Central memory CD8-positive, alpha-beta T cell (primary cell): ENCODE measurements around the gene ERBB2.
A peak's percentile ranks its signal among the peaks of the same experiment; 100 is the strongest.
"Not testable (repeated sequence)": the region's sequence is repeated elsewhere in the genome, so short reads cannot be mapped to it uniquely, and the experiment has no call there.

Source experiments
- ATAC-seq: fragments of 150-1000 bp; cut with Tn5 transposase; replicated peaks from 2 replicates; pipeline ENCODE4 v1.10.0; 2022; ENCODE audit warnings: mild to moderate bottlenecking, moderate FRiP score, moderate number of reproducible peaks; ENCODE audit not compliant: poor library complexity, severe bottlenecking; ENCODE audit errors: extremely low read depth
- DNase-seq, 2 donors: peaks; one replicate each; pipeline ENCODE4 v3.0.0; 2021; ENCODE audit warnings: low spot score in 2 of 2
- H3K27ac Mint-ChIP-seq: one replicate; pipeline ENCODE4 v1.8.0; 2022; ENCODE audit warnings: low read depth, mild to moderate bottlenecking, moderate library complexity, mixed read lengths
- H3K27me3 Mint-ChIP-seq: one replicate; pipeline ENCODE4 v1.8.0; 2022; ENCODE audit warnings: mixed read lengths
- H3K36me3 Mint-ChIP-seq: one replicate; pipeline ENCODE4 v1.8.0; 2022; ENCODE audit warnings: mild to moderate bottlenecking, moderate library complexity, mixed read lengths; ENCODE audit not compliant: insufficient read depth
- H3K4me1 Mint-ChIP-seq: one replicate; pipeline ENCODE4 v1.8.0; 2022; ENCODE audit warnings: mixed read lengths
- H3K4me3 Mint-ChIP-seq: one replicate; pipeline ENCODE4 v1.8.0; 2022; ENCODE audit warnings: mild to moderate bottlenecking, moderate library complexity, mixed read lengths
- H3K9me3 Mint-ChIP-seq: one replicate; pipeline ENCODE4 v1.8.0; 2022; ENCODE audit warnings: mixed read lengths

ERBB2 gene

DNA sequence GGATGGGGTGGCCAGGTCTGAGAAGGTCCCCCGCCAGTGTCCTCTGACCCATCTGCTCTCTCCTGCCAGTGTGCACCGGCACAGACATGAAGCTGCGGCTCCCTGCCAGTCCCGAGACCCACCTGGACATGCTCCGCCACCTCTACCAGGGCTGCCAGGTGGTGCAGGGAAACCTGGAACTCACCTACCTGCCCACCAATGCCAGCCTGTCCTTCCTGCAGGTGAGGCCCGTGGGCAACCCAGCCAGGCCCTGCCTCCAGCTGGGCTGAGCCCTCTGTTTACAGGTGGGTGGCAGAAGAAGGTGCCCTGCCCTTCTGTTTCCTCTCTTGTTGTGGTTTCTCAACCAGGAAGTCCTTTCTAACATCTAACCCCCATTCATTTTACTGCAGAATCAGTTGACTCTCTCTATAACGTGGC is 7.1 kb downstream of the ERBB2 start:
- ATAC-seq (no peak), DNase-seq (no peak)
- no peaks in the 10 kb centered on the region for H3K36me3 Mint-ChIP-seq
- H3K4me1 Mint-ChIP-seq, result peaks cover 14% of the 10 kb centered on the region
- H3K4me3 Mint-ChIP-seq, result peak overlapping the region; percentile 44
- no peak overlapping the region for H3K27ac Mint-ChIP-seq
- no peaks in the 10 kb centered on the region for H3K9me3 Mint-ChIP-seq
- H3K27me3 Mint-ChIP-seq, result peaks cover 1% of the 10 kb centered on the region

DNA sequence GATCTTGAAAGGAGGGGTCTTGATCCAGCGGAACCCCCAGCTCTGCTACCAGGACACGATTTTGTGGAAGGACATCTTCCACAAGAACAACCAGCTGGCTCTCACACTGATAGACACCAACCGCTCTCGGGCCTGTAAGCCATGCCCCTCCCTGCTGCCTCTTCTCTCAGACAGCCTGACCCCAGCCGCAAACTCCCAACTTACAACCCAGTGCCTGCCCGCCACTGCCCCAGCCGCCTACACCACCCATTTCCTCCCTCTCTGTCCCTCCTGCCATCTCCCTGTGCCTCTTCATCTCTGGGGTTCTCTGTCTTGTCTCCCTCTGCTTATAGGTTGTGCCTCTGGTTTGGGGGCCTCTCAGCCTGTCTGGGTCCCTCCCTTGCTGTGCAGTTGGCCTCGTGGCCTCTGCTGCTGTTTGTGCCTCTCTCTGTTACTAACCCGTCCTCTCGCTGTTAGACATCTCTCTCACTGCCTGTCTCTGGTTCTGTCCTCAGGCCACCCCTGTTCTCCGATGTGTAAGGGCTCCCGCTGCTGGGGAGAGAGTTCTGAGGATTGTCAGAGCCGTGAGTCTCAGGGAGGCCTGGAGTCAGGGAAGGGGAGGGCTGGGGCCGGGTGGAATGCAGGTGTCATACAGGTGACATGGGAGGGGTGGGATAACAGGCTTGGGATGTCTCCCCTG is 9.6 kb downstream of the ERBB2 start:
- peak overlapping the region; percentile 68 for H3K27ac Mint-ChIP-seq
- no peak overlapping the region for H3K4me3 Mint-ChIP-seq
- H3K27me3 Mint-ChIP-seq, result no peaks in the 10 kb centered on the region
- peaks cover 14% of the 10 kb centered on the region for H3K4me1 Mint-ChIP-seq
- DNase-seq, result no peak
- H3K9me3 Mint-ChIP-seq, result no peaks in the 10 kb centered on the region
- ATAC-seq, result no peak
- no peaks in the 10 kb centered on the region for H3K36me3 Mint-ChIP-seq

DNA sequence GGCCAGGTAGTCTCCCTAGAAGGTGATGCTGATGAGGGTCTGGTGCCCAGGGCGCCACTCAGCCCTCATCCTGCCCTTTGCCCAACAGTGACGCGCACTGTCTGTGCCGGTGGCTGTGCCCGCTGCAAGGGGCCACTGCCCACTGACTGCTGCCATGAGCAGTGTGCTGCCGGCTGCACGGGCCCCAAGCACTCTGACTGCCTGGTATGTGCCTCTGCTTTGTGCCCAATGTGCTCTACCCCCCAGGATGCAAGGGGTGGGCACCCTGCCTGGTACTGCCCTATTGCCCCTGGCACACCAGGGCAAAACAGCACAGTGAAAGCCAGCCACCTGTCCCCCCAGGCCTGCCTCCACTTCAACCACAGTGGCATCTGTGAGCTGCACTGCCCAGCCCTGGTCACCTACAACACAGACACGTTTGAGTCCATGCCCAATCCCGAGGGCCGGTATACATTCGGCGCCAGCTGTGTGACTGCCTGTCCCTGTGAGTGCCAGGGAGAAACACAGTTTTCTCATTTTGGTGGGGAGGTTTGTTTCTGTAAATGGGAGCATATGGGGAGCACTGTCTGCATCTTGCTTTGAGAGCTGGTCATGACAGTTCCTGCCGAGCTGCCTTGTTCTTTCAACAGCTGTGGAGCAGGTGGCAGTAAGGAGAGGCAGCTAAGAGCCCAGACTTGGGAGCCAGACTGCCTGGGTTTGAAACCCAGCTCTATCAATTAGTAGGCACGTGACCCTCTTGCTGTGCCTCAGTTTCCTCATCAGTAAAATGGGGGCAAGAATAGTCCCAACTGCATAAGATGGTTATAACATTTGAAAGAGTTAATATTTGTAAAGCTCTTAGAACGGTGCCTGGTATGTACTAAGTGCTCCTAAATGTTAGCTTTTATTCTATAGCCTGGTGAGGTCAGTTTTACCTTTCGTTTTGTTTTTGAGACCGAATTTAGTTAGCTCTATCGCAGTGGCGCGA is 10.4 kb downstream of the ERBB2 start:
- DNase-seq (no peak), ATAC-seq (no peak)
- no peaks in the 10 kb centered on the region for H3K36me3 Mint-ChIP-seq
- H3K4me3 Mint-ChIP-seq, result no peak overlapping the region
- peaks cover 14% of the 10 kb centered on the region for H3K4me1 Mint-ChIP-seq
- H3K9me3 Mint-ChIP-seq, result no peaks in the 10 kb centered on the region
- H3K27me3 Mint-ChIP-seq, result no peaks in the 10 kb centered on the region
- H3K27ac Mint-ChIP-seq, result peak overlapping the region; percentile 68

GRCh38 chr17:39711071-39711470 is 11.2 kb downstream of the ERBB2 start:
- not testable (repeated sequence) for H3K4me3 Mint-ChIP-seq, H3K27me3 Mint-ChIP-seq, ATAC-seq, H3K36me3 Mint-ChIP-seq, H3K27ac Mint-ChIP-seq, H3K9me3 Mint-ChIP-seq, DNase-seq
- H3K4me1 Mint-ChIP-seq, result peaks cover 14% of the 10 kb centered on the region

- no peak overlapping the region for H3K27ac Mint-ChIP-seq
- no peak for ATAC-seq
- H3K4me1 Mint-ChIP-seq, result peaks cover 12% of the 10 kb centered on the region
Measured at GRCh38 chr17:39711851-39712250, 12.0 kb downstream of the ERBB2 start.

GRCh38 chr17:39714234-39714633 is 14.4 kb downstream of the ERBB2 start:
- no peak for ATAC-seq
- DNase-seq, result no peak
- Mint-ChIP-seq H3K27me3 (no peaks in the 10 kb centered on the region), H3K36me3 (no peaks in the 10 kb centered on the region), H3K27ac (no peak overlapping the region), H3K4me3 (no peak overlapping the region), H3K9me3 (no peaks in the 10 kb centered on the region), H3K4me1 (peaks cover 5% of the 10 kb centered on the region)

More at GRCh38 chr17:39711851-39712250, 12.0 kb downstream of the ERBB2 start:
- Mint-ChIP-seq H3K27me3 (no peaks in the 10 kb centered on the region), H3K36me3 (no peaks in the 10 kb centered on the region), H3K9me3 (no peaks in the 10 kb centered on the region), H3K4me3 (no peak overlapping the region)
- DNase-seq, result no peak

GRCh38 chr17:39715375-39716072 is 15.7 kb downstream of the ERBB2 start:
- no peak for ATAC-seq
- Mint-ChIP-seq H3K27ac (no peak overlapping the region), H3K27me3 (no peaks in the 10 kb centered on the region), H3K36me3 (no peaks in the 10 kb centered on the region), H3K4me3 (no peak overlapping the region), H3K9me3 (no peaks in the 10 kb centered on the region), H3K4me1 (no peaks in the 10 kb centered on the region)
- no peak for DNase-seq

GRCh38 chr17:39716073-39716818 is 16.4 kb downstream of the ERBB2 start:
- ATAC-seq (no peak), DNase-seq (no peak)
- H3K4me3 Mint-ChIP-seq, result no peak overlapping the region
- no peaks in the 10 kb centered on the region for H3K36me3 Mint-ChIP-seq
- H3K27ac Mint-ChIP-seq, result no peak overlapping the region
- no peaks in the 10 kb centered on the region for H3K9me3 Mint-ChIP-seq
- H3K4me1 Mint-ChIP-seq, result no peaks in the 10 kb centered on the region
- H3K27me3 Mint-ChIP-seq, result no peaks in the 10 kb centered on the region

DNA sequence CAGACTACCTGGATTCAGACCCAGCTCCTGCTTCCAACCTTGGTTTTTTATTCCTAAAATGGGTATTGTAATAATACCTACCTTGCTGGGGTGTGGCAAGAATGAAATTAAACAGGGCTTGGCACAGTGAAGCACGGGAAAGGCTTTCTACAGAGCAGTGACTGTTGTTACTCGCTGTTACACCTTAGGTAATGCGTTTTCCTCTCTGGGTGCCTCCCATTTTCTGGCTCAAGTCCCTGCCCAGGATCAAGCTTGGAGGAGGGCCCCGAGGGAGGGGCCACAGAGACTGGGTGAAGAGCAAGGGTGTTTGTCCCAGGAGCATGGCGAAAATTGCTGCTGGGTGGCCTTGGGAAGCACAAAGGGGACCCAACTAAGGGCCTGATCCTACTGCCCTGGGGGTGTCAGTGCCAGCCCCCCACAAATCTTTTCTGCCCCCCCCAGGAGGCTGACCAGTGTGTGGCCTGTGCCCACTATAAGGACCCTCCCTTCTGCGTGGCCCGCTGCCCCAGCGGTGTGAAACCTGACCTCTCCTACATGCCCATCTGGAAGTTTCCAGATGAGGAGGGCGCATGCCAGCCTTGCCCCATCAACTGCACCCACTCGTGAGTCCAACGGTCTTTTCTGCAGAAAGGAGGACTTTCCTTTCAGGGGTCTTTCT is 17.1 kb downstream of the ERBB2 start:
- no peaks in the 10 kb centered on the region for H3K4me1 Mint-ChIP-seq
- no peak overlapping the region for H3K4me3 Mint-ChIP-seq
- H3K36me3 Mint-ChIP-seq, result no peaks in the 10 kb centered on the region
- ATAC-seq, result no peak
- no peaks in the 10 kb centered on the region for H3K9me3 Mint-ChIP-seq
- H3K27me3 Mint-ChIP-seq, result no peaks in the 10 kb centered on the region
- no peak for DNase-seq
- H3K27ac Mint-ChIP-seq, result no peak overlapping the region

GRCh38 chr17:39717660-39718059 is 17.8 kb downstream of the ERBB2 start:
- no peak for ATAC-seq
- Mint-ChIP-seq H3K36me3 (no peaks in the 10 kb centered on the region), H3K4me3 (no peak overlapping the region), H3K9me3 (no peaks in the 10 kb centered on the region), H3K27me3 (no peaks in the 10 kb centered on the region), H3K4me1 (no peaks in the 10 kb centered on the region), H3K27ac (no peak overlapping the region)
- DNase-seq, result no peak

- ATAC-seq (no peak), DNase-seq (no peak)
- Mint-ChIP-seq H3K9me3 (no peaks in the 10 kb centered on the region), H3K4me1 (no peaks in the 10 kb centered on the region), H3K36me3 (peaks cover 2% of the 10 kb centered on the region), H3K27me3 (no peaks in the 10 kb centered on the region), H3K4me3 (no peak overlapping the region), H3K27ac (no peak overlapping the region)
Measured at GRCh38 chr17:39719563-39720355, 19.9 kb downstream of the ERBB2 start.
